Gastroesophageal sphincter (tissue), 4 donors: ENCODE measurements around the gene AIRE. TPM values are rescaled to one million over a fixed set of nuclear protein-coding genes. Genes with fewer than 3 reads are reported as not detected.

Experiments
- ATAC-seq: fragments of 150-250 bp; one replicate; pipeline ENCODE4 v1.9.1; 2016; ENCODE audit warnings: mild to moderate bottlenecking, moderate library complexity
- H3K27ac ChIP-seq, 4 donors: fragments of 200-600 bp; sonication (generic) in 3 of 4; 1 replicate in 3 of 4; 2 replicates in 1 of 4; pipeline ENCODE4 v1.5.1; 2016 to 2019
- H3K27me3 ChIP-seq: fragments of 200-600 bp; sonication (generic); one replicate; pipeline ENCODE4 v1.5.1; 2019
- H3K36me3 ChIP-seq, 2 donors: fragments of 200-600 bp; sonication (generic); one replicate each; pipeline ENCODE4 v1.5.1; 2019; ENCODE audit warnings: control low read depth in 1 of 2
- H3K4me1 ChIP-seq, 3 donors: fragments of 200-600 bp; sonication (generic); 1 replicate in 2 of 3; 2 replicates in 1 of 3; pipeline ENCODE4 v1.5.1; 2016 to 2019; ENCODE audit warnings: control low read depth in 2 of 3
- H3K4me3 ChIP-seq, 2 donors: fragments of 200-600 bp; sonication (generic); one replicate each; pipeline ENCODE4 v1.5.1; 2019; ENCODE audit warnings: mild to moderate bottlenecking in 1 of 2, moderate library complexity in 1 of 2
- H3K9me3 ChIP-seq, 3 donors: fragments of 200-600 bp; sonication (generic); one replicate each; pipeline ENCODE4 v1.5.1; 2017 to 2019; ENCODE audit warnings: control low read depth in 2 of 3
- CTCF ChIP-seq, 4 experiments: fragments of 200-600 bp in 2 of 4; fragments of 450-650 bp in 2 of 4; sonication (generic) in 1 of 4; IDR thresholded peaks; one replicate each; pipeline ENCODE4 v1.5.1; 2017 to 2019; ENCODE audit warnings: antibody characterized with exemption in 4 of 4, mild to moderate bottlenecking in 2 of 4, moderate library complexity in 2 of 4
- EP300 ChIP-seq: sonication (generic); formaldehyde crosslinking; IDR thresholded peaks from one replicate; pipeline ENCODE4 v1.6.1; 2017; ENCODE audit warnings: antibody characterized with exemption, mild to moderate bottlenecking
- POLR2A ChIP-seq, 2 donors: fragments of 450-650 bp; IDR thresholded peaks; one replicate each; pipeline ENCODE4 v1.6.1; 2017; ENCODE audit warnings: antibody characterized with exemption in 2 of 2, mild to moderate bottlenecking in 2 of 2, moderate library complexity in 1 of 2
- POLR2AphosphoS5 ChIP-seq: sonication (generic); formaldehyde crosslinking; IDR thresholded peaks from one replicate; pipeline ENCODE4 v1.6.1; 2017; ENCODE audit warnings: antibody characterized with exemption
- WGBS, 2 donors: methylation state at CpG; one replicate each; pipeline ENCODE4 v1.1.5; 2018; ENCODE audit warnings: low coverage in 1 of 2; 5-methylcytosine and 5-hydroxymethylcytosine counted together
- total RNA-seq, 4 donors: library from RNA; depleted of rRNA; stranded (reverse); fragments of >200 nt; gene quantifications; one replicate each; pipeline ENCODE4 v1.1.0, GENCODE V29; 2016

AIRE gene
- total RNA-seq, 4 donors from 2014 or later, result not detected

- no peak overlapping the region for H3K27ac ChIP-seq
- no peaks in the 10 kb centered on the region for H3K36me3 ChIP-seq
- H3K27me3 ChIP-seq, result peaks cover 77% of the 10 kb centered on the region
- no peaks in the 10 kb centered on the region for H3K9me3 ChIP-seq
- TF ChIP-seq CTCF (IDR thresholded peaks at IDR 0.05) (no peak), POLR2AphosphoS5 (no peak), EP300 (no peak), POLR2A (IDR thresholded peaks at IDR 0.05) (no peak)
- H3K4me1 ChIP-seq, result peaks cover 0 to 23% (median 8%) of the 10 kb centered on the region in 3 donors
- ATAC-seq, result no peak
- no peak overlapping the region for H3K4me3 ChIP-seq
- 65% methylated on average over 2 of the region's 16 CpGs; no CpG with 5 or more reads in 1 of the 2 donors for WGBS, 2 donors
Measured at GRCh38 chr21:44290327-44291077, 4.8 kb downstream of the AIRE start.

- Histone ChIP-seq H3K36me3 (no peaks in the 10 kb centered on the region), H3K27me3 (peaks cover 77% of the 10 kb centered on the region), H3K4me1 (peaks cover 0 to 15% (median 8%) of the 10 kb centered on the region in 3 donors), H3K27ac (no peak overlapping the region), H3K9me3 (no peaks in the 10 kb centered on the region), H3K4me3 (no peak overlapping the region)
- WGBS, 2 donors, result no CpG with 5 or more reads among the region's 33 CpGs
- TF ChIP-seq POLR2AphosphoS5 (no peak), CTCF (IDR thresholded peaks at IDR 0.05) (no peak), POLR2A (IDR thresholded peaks at IDR 0.05) (no peak), EP300 (no peak)
- no peak for ATAC-seq
Measured at GRCh38 chr21:44291078-44291935, 5.6 kb downstream of the AIRE start.

GRCh38 chr21:44291936-44292811 is 6.5 kb downstream of the AIRE start:
- WGBS, 2 donors, result 0% methylated on average over 1 of the region's 25 CpGs; no CpG with 5 or more reads in 1 of the 2 donors
- TF ChIP-seq EP300 (no peak), CTCF (IDR thresholded peaks at IDR 0.05) (no peak), POLR2AphosphoS5 (no peak)
- peaks cover 77% of the 10 kb centered on the region for H3K27me3 ChIP-seq

GRCh38 chr21:44292812-44293195 is 7.1 kb downstream of the AIRE start:
- no peaks in the 10 kb centered on the region for H3K9me3 ChIP-seq
- peaks cover 0 to 24% (median 8%) of the 10 kb centered on the region in 3 donors for H3K4me1 ChIP-seq
- no peak overlapping the region for H3K4me3 ChIP-seq
- no peaks in the 10 kb centered on the region for H3K36me3 ChIP-seq
- H3K27me3 ChIP-seq, result peaks cover 73% of the 10 kb centered on the region
- TF ChIP-seq POLR2AphosphoS5 (no peak), CTCF (IDR thresholded peaks at IDR 0.05) (no peak), EP300 (no peak), POLR2A (IDR thresholded peaks at IDR 0.05) (no peak)
- H3K27ac ChIP-seq, result no peak overlapping the region
- no peak for ATAC-seq
- WGBS, 2 donors, result no CpG with 5 or more reads among the region's 15 CpGs

More at GRCh38 chr21:44291936-44292811, 6.5 kb downstream of the AIRE start:
- Histone ChIP-seq H3K9me3 (no peaks in the 10 kb centered on the region), H3K4me3 (no peak overlapping the region), H3K27ac (no peak overlapping the region), H3K4me1 (peaks cover 0 to 18% (median 8%) of the 10 kb centered on the region in 3 donors), H3K36me3 (no peaks in the 10 kb centered on the region)
- ATAC-seq, result no peak
